ENCODE results near the gene ZDHHC16. TPM values are rescaled to one million over a fixed set of nuclear protein-coding genes. Genes with fewer than 3 reads are reported as not detected.

ZDHHC16 gene
- total RNA-seq, 1 donor from 2014 or later, result 30.4 TPM

DNA sequence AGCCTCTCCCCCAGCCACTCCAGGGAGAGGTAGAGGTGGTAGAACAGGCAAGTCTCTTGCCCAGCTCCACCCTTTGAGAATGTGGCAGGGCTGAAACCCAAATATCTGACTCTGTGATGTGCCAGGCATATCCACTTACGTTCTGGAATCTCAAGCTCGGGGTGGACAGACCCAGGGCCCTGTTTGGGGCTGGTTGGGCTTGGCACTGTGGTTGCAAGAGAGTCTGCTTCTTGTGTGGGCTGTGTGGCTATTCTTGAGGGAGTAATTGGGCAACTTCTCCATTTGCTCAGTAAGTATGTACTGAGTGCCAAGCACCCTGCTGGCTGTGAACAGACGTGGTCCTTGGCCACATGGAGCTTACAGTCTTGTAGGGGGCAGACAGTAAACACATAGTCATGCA is 57.4 kb downstream of the ZDHHC16 start:
- no peak overlapping the region for H3K27ac ChIP-seq
- intact Hi-C loops (cut with DNase I), result no loop called here

DNA sequence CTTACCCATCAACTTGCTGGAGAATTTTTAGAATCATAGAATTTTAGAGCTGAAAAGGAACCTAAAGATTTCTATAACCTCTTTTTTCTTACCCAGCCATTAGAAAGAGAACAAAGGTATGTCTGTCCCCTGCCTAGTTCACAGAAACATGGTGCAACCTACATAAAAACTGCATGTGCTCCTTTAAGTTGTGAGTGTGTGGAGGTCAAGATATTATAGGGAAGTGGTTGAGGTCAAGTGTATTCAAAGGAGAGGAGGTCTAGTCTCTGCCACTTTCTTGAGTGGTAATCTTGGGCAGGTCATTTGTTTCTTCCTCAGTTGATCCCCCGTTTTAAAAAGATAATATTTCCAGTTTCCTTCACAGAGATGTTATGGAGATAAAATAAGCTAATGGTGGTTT is 59.2 kb downstream of the ZDHHC16 start:
- Histone ChIP-seq H3K27me3 (no peaks in the 10 kb centered on the region), H3K27ac (no peak overlapping the region), H3K4me3 (no peak overlapping the region), H3K9me3 (no peaks in the 10 kb centered on the region), H3K36me3 (no peaks in the 10 kb centered on the region), H3K4me1 (no peaks in the 10 kb centered on the region)
- TF ChIP-seq, protein P1, sequence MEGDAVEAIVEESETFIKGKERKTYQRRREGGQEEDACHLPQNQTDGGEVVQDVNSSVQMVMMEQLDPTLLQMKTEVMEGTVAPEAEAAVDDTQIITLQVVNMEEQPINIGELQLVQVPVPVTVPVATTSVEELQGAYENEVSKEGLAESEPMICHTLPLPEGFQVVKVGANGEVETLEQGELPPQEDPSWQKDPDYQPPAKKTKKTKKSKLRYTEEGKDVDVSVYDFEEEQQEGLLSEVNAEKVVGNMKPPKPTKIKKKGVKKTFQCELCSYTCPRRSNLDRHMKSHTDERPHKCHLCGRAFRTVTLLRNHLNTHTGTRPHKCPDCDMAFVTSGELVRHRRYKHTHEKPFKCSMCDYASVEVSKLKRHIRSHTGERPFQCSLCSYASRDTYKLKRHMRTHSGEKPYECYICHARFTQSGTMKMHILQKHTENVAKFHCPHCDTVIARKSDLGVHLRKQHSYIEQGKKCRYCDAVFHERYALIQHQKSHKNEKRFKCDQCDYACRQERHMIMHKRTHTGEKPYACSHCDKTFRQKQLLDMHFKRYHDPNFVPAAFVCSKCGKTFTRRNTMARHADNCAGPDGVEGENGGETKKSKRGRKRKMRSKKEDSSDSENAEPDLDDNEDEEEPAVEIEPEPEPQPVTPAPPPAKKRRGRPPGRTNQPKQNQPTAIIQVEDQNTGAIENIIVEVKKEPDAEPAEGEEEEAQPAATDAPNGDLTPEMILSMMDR (IDR thresholded peaks at IDR 0.05), result no peak
- no peak for DNase-seq (ENCODE audit: low spot score in 2 of 2)
- intact Hi-C loops (cut with DNase I), result no loop called here

More for the DNA sequence above, 57.4 kb downstream of the ZDHHC16 start:
- H3K36me3 ChIP-seq, result no peaks in the 10 kb centered on the region
- H3K27me3 ChIP-seq, result no peaks in the 10 kb centered on the region
- no peak for DNase-seq (ENCODE audit: low spot score in 2 of 2)
- no peaks in the 10 kb centered on the region for H3K4me1 ChIP-seq
- H3K9me3 ChIP-seq, result no peaks in the 10 kb centered on the region
- TF ChIP-seq, protein P1 (IDR thresholded peaks at IDR 0.05), result no peak
- H3K4me3 ChIP-seq, result no peak overlapping the region

DNA sequence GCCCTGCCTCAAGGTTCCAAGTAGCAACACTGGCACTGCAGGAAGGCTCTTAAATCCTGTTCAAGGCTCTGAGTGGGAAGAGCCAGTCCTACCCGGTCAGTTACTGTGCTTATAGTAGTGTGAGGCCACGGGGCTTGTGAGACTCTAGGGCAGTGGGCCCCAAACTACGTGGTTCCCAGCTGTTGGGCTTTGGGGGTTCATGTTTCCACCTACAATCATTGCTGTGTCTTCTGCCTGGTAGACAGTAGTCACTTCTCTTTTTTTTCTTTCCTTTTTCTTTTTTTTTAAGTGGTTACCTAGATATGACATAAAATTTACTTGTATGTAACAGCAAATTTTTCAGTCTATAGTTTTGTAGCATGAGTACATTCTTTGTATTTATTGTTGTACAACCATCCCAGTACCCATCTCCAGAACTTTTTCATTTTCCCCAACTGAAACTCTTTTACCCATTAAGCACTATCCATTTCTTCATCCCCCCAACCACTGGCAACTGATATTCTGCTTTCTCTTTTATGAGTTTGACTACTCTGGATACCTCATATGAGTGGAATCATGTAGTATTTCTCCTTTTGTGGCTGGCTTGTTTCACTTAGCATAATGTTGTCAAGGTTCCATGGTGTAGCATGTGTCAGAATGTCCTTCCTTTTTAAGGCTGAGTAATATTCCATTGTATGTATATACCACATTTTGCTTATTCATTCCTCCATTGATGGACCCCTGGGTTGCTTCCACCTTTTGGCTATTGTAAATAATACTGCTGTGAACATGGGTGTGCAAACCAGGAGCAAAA is 60.4 kb downstream of the ZDHHC16 start:
- TF ChIP-seq, protein P1 (IDR thresholded peaks at IDR 0.05), result no peak
- Histone ChIP-seq H3K27me3 (no peaks in the 10 kb centered on the region), H3K4me1 (no peaks in the 10 kb centered on the region), H3K4me3 (no peak overlapping the region), H3K27ac (no peak overlapping the region), H3K36me3 (no peaks in the 10 kb centered on the region), H3K9me3 (no peaks in the 10 kb centered on the region)
- intact Hi-C loops (cut with DNase I), result no loop called here
- no peak for DNase-seq (ENCODE audit: low spot score in 2 of 2)

Other genes with a start within 250 kb of the ZDHHC16 start
- gene ARHGAP19, start 153.5 kb upstream of the ZDHHC16 start, total RNA-seq, result 4.5 TPM
- 5.2 TPM for gene FRAT1, start 126.9 kb upstream of the ZDHHC16 start, total RNA-seq
- gene FRAT2, start 111.4 kb upstream of the ZDHHC16 start, total RNA-seq, result 32.0 TPM
- gene RRP12, start 44.8 kb upstream of the ZDHHC16 start, total RNA-seq, result 5.9 TPM
- 171 TPM for gene PGAM1, start 20.0 kb upstream of the ZDHHC16 start, total RNA-seq
- gene EXOSC1, start 169 bp upstream of the ZDHHC16 start, total RNA-seq, result 11.3 TPM
- gene MMS19, start 52.2 kb downstream of the ZDHHC16 start, total RNA-seq, result 34.0 TPM
- 33.0 TPM for gene UBTD1, start 52.7 kb downstream of the ZDHHC16 start, total RNA-seq
- gene ANKRD2, start 126.6 kb downstream of the ZDHHC16 start, total RNA-seq, result not detected
- gene HOGA1, start 138.2 kb downstream of the ZDHHC16 start, total RNA-seq, result 2.6 TPM
- not detected for gene C10orf62, start 143.5 kb downstream of the ZDHHC16 start, total RNA-seq
- 2.3 TPM for gene MORN4, start 187.3 kb downstream of the ZDHHC16 start, total RNA-seq
- 33.7 TPM for gene PI4K2A, start 194.5 kb downstream of the ZDHHC16 start, total RNA-seq
- 23.7 TPM for gene AVPI1, start 241.1 kb downstream of the ZDHHC16 start, total RNA-seq